SK-N-SH (cell line): Measurements from ENCODE around the gene HSD17B1.
A peak's percentile ranks its signal among the peaks of the same experiment; 100 is the strongest.

ENCODE experiments used
- CHD2 ChIP-seq: fragments of 150-350 bp; IDR thresholded peaks from 2 replicates; pipeline ENCODE4 v1.6.1; 2018; ENCODE audit warnings: low read length; ENCODE audit not compliant: partially characterized antibody
- EP300 ChIP-seq, 2 experiments: IDR thresholded peaks; 2 replicates each; pipeline versions ENCODE4 v1.4.0 to v1.6.1; 2012; ENCODE audit warnings: borderline replicate concordance in 1 of 2, low read depth in 1 of 2, low read length in 1 of 2
- EZH2phosphoT487 ChIP-seq: fragments of 200-600 bp; sonication (generic); IDR thresholded peaks from 2 replicates; pipeline ENCODE4 v1.6.1; 2017; ENCODE audit warnings: low read depth, mixed run types, mild to moderate bottlenecking, antibody characterized with exemption, moderate library complexity, borderline replicate concordance
- MEF2A ChIP-seq: IDR thresholded peaks from 2 replicates; pipeline ENCODE4 v1.4.0; 2012; ENCODE audit warnings: low read depth, borderline replicate concordance
- NRF1 ChIP-seq: IDR thresholded peaks from 2 replicates; pipeline ENCODE4 v1.6.1; 2012; ENCODE audit warnings: low read depth, mild to moderate bottlenecking, low read length
- POLR2AphosphoS5 ChIP-seq: IDR thresholded peaks from 2 replicates; pipeline ENCODE4 v1.6.1; 2012; ENCODE audit warnings: low read depth, low read length
- TAF1 ChIP-seq: IDR thresholded peaks from 2 replicates; pipeline ENCODE4 v1.6.1; 2012; ENCODE audit warnings: low read depth, mild to moderate bottlenecking, low read length, moderate library complexity, borderline replicate concordance
- TF ChIP-seq, protein P1 (sequence below): fragments of 200-600 bp; sonication (generic); IDR thresholded peaks from 2 replicates; pipeline ENCODE4 v1.6.1; 2017; ENCODE audit warnings: antibody characterized with exemption, mild to moderate bottlenecking, moderate library complexity
- TF ChIP-seq, protein P2 (sequence below): fragments of 150-350 bp; IDR thresholded peaks from 2 replicates; pipeline ENCODE4 v1.6.1; 2016; ENCODE audit warnings: mild to moderate bottlenecking, low read depth, low read length
- TF ChIP-seq, protein P3 (sequence below): IDR thresholded peaks from 2 replicates; pipeline ENCODE4 v1.4.0; 2012; ENCODE audit warnings: low read depth
- TF ChIP-seq, protein P4 (sequence below): IDR thresholded peaks from 2 replicates; pipeline ENCODE4 v1.6.1; 2012; ENCODE audit warnings: mild to moderate bottlenecking, low read depth, low read length, moderate library complexity
- TF ChIP-seq, protein P5 (sequence below): IDR thresholded peaks from 2 replicates; pipeline ENCODE4; 2012

DNA sequence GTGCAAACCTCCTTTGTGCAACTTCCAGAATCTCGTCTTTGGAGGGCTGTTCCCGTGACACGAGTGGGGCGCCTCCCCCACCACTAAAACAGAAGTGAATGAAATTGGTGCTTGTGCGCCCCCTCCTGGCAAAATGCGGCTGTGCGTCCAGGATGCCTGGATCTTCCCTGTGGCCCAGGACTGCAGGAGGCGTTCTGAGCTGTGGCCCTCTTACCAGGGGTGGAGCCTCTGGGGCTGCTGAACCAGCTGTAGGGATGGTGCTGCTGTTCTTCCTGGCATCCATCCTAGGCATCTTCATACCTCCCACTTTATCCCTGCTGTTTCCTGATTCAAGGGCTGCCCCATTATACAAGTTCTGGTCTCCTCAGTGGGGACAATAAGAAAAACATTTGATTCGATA lies 35.2 kb upstream of the HSD17B1 start:
- TF ChIP-seq, protein P1, sequence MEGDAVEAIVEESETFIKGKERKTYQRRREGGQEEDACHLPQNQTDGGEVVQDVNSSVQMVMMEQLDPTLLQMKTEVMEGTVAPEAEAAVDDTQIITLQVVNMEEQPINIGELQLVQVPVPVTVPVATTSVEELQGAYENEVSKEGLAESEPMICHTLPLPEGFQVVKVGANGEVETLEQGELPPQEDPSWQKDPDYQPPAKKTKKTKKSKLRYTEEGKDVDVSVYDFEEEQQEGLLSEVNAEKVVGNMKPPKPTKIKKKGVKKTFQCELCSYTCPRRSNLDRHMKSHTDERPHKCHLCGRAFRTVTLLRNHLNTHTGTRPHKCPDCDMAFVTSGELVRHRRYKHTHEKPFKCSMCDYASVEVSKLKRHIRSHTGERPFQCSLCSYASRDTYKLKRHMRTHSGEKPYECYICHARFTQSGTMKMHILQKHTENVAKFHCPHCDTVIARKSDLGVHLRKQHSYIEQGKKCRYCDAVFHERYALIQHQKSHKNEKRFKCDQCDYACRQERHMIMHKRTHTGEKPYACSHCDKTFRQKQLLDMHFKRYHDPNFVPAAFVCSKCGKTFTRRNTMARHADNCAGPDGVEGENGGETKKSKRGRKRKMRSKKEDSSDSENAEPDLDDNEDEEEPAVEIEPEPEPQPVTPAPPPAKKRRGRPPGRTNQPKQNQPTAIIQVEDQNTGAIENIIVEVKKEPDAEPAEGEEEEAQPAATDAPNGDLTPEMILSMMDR = peak; percentile 98
- TF ChIP-seq, protein P2, sequence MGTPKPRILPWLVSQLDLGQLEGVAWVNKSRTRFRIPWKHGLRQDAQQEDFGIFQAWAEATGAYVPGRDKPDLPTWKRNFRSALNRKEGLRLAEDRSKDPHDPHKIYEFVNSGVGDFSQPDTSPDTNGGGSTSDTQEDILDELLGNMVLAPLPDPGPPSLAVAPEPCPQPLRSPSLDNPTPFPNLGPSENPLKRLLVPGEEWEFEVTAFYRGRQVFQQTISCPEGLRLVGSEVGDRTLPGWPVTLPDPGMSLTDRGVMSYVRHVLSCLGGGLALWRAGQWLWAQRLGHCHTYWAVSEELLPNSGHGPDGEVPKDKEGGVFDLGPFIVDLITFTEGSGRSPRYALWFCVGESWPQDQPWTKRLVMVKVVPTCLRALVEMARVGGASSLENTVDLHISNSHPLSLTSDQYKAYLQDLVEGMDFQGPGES = no peak
- TF ChIP-seq POLR2AphosphoS5 = no peak
- no peak for TF ChIP-seq TAF1
- TF ChIP-seq, protein P3, sequence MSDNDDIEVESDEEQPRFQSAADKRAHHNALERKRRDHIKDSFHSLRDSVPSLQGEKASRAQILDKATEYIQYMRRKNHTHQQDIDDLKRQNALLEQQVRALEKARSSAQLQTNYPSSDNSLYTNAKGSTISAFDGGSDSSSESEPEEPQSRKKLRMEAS = no peak
- TF ChIP-seq NRF1 = no peak
- no peak for TF ChIP-seq EP300 (IDR thresholded peaks at IDR 0.05; ENCODE audit: borderline replicate concordance in 1 of 2, low read depth in 1 of 2, low read length in 1 of 2)
- TF ChIP-seq, protein P4, sequence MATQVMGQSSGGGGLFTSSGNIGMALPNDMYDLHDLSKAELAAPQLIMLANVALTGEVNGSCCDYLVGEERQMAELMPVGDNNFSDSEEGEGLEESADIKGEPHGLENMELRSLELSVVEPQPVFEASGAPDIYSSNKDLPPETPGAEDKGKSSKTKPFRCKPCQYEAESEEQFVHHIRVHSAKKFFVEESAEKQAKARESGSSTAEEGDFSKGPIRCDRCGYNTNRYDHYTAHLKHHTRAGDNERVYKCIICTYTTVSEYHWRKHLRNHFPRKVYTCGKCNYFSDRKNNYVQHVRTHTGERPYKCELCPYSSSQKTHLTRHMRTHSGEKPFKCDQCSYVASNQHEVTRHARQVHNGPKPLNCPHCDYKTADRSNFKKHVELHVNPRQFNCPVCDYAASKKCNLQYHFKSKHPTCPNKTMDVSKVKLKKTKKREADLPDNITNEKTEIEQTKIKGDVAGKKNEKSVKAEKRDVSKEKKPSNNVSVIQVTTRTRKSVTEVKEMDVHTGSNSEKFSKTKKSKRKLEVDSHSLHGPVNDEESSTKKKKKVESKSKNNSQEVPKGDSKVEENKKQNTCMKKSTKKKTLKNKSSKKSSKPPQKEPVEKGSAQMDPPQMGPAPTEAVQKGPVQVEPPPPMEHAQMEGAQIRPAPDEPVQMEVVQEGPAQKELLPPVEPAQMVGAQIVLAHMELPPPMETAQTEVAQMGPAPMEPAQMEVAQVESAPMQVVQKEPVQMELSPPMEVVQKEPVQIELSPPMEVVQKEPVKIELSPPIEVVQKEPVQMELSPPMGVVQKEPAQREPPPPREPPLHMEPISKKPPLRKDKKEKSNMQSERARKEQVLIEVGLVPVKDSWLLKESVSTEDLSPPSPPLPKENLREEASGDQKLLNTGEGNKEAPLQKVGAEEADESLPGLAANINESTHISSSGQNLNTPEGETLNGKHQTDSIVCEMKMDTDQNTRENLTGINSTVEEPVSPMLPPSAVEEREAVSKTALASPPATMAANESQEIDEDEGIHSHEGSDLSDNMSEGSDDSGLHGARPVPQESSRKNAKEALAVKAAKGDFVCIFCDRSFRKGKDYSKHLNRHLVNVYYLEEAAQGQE = no peak
- TF ChIP-seq, protein P5, sequence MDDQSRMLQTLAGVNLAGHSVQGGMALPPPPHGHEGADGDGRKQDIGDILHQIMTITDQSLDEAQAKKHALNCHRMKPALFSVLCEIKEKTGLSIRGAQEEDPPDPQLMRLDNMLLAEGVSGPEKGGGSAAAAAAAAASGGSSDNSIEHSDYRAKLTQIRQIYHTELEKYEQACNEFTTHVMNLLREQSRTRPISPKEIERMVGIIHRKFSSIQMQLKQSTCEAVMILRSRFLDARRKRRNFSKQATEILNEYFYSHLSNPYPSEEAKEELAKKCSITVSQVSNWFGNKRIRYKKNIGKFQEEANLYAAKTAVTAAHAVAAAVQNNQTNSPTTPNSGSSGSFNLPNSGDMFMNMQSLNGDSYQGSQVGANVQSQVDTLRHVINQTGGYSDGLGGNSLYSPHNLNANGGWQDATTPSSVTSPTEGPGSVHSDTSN = no peak
- no peak for TF ChIP-seq EZH2phosphoT487
- TF ChIP-seq MEF2A = no peak
- TF ChIP-seq CHD2 = peak; percentile 53
